OCI-LY7 (cell line): ENCODE results near the gene CRELD1.

Source experiments
- CTCF ChIP-seq: fragments of 200-600 bp; sonication (generic); conservative IDR thresholded peaks from 2 replicates; pipeline ENCODE4 v1.5.1; 2014; ENCODE audit warnings: mild to moderate bottlenecking, antibody characterized with exemption, low read length, moderate library complexity, mixed read lengths
- EZH2phosphoT487 ChIP-seq: fragments of 200-600 bp; sonication (generic); IDR thresholded peaks from 2 replicates; pipeline ENCODE4 v1.6.1; 2018; ENCODE audit warnings: low read depth, borderline replicate concordance, mild to moderate bottlenecking, mixed run types, antibody characterized with exemption, low read length, moderate library complexity, mixed read lengths

- no peak for TF ChIP-seq CTCF
- no peak for TF ChIP-seq EZH2phosphoT487
Measured at GRCh38 chr3:9886328-9886727, 47.3 kb upstream of the CRELD1 start.
